Smooth muscle cell (in vitro differentiated cells): ENCODE measurements around the gene MTERF4. TPM values are rescaled to one million over a fixed set of nuclear protein-coding genes. Genes with fewer than 3 reads are reported as not detected.

Experiments
- DNase-seq: peaks from one replicate; lab custom pipeline; 2025; ENCODE audit not compliant: unreplicated experiment; lab: John Stamatoyannopoulos, UW
- H2AFZ ChIP-seq: fragments of 200-600 bp; sonication (generic); 2 replicates; pipeline ENCODE4 v1.6.0; 2016; ENCODE audit warnings: antibody characterized with exemption, low read depth, mild to moderate bottlenecking
- H3F3A ChIP-seq: fragments of 200-600 bp; sonication (generic); 2 replicates; pipeline ENCODE4 v1.6.0; 2017; ENCODE audit warnings: antibody characterized with exemption, low read depth
- H3K27ac ChIP-seq: fragments of 200-600 bp; sonication (generic); 2 replicates; pipeline ENCODE4 v1.5.1; 2016; ENCODE audit warnings: low read depth, mild to moderate bottlenecking
- H3K27me3 ChIP-seq: fragments of 200-600 bp; sonication (generic); 2 replicates; pipeline ENCODE4 v1.6.1; 2016; ENCODE audit warnings: low read depth, mild to moderate bottlenecking
- H3K36me3 ChIP-seq: fragments of 200-600 bp; sonication (generic); 2 replicates; pipeline ENCODE4 v1.5.1; 2016; ENCODE audit warnings: low read depth
- H3K4me1 ChIP-seq: fragments of 200-600 bp; sonication (generic); 2 replicates; pipeline ENCODE4 v1.5.1; 2016; ENCODE audit warnings: low read depth
- H3K4me2 ChIP-seq: fragments of 200-600 bp; sonication (generic); 2 replicates; pipeline ENCODE4 v1.6.0; 2016; ENCODE audit warnings: mild to moderate bottlenecking
- H3K4me3 ChIP-seq: fragments of 200-600 bp; sonication (generic); 2 replicates; pipeline ENCODE4 v1.5.1; 2016; ENCODE audit warnings: mild to moderate bottlenecking
- H3K79me2 ChIP-seq: fragments of 200-600 bp; sonication (generic); 2 replicates; pipeline ENCODE4 v1.6.0; 2016; ENCODE audit warnings: low read depth, mild to moderate bottlenecking
- H3K9ac ChIP-seq: fragments of 200-600 bp; sonication (generic); 2 replicates; pipeline ENCODE4 v1.6.0; 2016; ENCODE audit warnings: low read depth
- H3K9me3 ChIP-seq: fragments of 200-600 bp; sonication (generic); replicated peaks from 2 replicates; pipeline ENCODE4 v1.5.1; 2016; ENCODE audit warnings: low read depth
- H4K20me1 ChIP-seq: fragments of 200-600 bp; sonication (generic); 2 replicates; pipeline ENCODE4 v1.6.0; 2016; ENCODE audit warnings: low read depth
- WGBS: methylation state at CpG from one replicate; pipeline ENCODE4 v1.1.7; 2016; ENCODE audit warnings: low lambda C conversion rate; 5-methylcytosine and 5-hydroxymethylcytosine counted together
- polyA plus RNA-seq: library from polyadenylated mRNA; unstranded; fragments of >200 nt; fragmentation: Nextera tagmentation; extraction: Ambion mirVana; gene quantifications from 2 replicates; pipeline ENCODE4 v1.2.1, GENCODE V29; 2016
- total RNA-seq: library from RNA; depleted of rRNA; stranded (reverse); fragments of >200 nt; gene quantifications from 2 replicates; pipeline ENCODE4 v1.2.3, GENCODE V29; 2014
- TF ChIP-seq, protein P1 (sequence below): fragments of 200-600 bp; sonication (generic); IDR thresholded peaks from 2 replicates; pipeline ENCODE4 v1.5.1; 2017; ENCODE audit warnings: borderline replicate concordance, mild to moderate bottlenecking, antibody characterized with exemption; ENCODE audit not compliant: insufficient read depth, poor library complexity, severe bottlenecking

The MTERF4 gene
- total and polyA plus RNA-seq, 2 experiments from 2014 or later, result 13.7 to 27.3 TPM

DNA sequence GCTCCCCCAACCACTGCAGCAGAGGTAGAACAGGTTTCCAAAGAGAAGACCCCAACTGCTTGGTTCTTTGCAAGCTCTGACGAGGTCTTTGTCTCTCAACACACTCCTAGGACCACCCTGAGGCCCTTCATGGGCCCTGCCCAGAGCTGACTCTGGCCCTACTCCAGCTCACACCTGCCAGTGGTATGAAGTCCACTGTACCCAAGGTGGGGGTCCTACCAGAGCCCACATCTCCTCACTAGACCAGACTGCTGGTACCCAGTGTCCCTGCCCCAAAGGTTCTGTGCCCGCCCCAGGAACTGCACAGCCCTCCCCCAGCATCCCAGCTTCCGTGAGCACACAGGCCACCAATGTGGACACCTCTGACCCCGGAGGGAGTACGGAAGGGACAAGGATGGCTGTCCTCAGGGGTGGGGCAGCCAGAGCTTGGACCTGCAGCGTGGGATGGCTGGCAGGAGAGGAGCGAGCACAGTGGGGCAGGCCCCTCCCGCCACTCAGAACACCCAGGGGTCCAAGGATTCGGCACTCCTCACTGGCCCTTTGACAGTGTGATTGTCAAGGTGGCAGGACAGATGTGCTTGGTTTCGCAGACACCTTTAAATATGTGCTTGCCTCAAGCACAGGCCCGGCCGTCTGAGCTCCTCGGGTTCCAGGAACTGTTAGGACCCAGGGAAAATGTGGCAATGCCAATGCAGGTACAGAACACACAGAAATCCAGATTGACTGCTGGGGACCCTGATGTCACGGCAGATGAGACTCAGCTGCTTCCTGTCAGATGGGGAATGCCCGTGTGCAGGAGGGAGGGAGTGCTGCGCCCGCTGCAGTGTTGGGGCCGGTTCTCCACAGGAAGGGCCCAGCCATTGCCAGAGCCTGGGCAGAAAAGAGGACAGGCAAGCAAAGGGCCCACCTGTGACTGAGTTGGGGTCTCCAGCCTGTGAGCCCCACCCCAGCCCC lies 51.2 kb downstream of the MTERF4 start:
- Histone ChIP-seq H4K20me1 (peaks cover 8% of the 10 kb centered on the region), H3F3A (no peaks in the 10 kb centered on the region), H3K4me2 (no peak overlapping the region), H3K79me2 (no peaks in the 10 kb centered on the region), H3K27me3 (no peaks in the 10 kb centered on the region), H3K27ac (no peak overlapping the region), H3K9ac (no peak overlapping the region), H2AFZ (no peak overlapping the region), H3K36me3 (no peaks in the 10 kb centered on the region), H3K4me3 (no peak overlapping the region), H3K9me3 (no peaks in the 10 kb centered on the region), H3K4me1 (no peaks in the 10 kb centered on the region)
- DNase-seq, result no peak
- TF ChIP-seq, protein P1, sequence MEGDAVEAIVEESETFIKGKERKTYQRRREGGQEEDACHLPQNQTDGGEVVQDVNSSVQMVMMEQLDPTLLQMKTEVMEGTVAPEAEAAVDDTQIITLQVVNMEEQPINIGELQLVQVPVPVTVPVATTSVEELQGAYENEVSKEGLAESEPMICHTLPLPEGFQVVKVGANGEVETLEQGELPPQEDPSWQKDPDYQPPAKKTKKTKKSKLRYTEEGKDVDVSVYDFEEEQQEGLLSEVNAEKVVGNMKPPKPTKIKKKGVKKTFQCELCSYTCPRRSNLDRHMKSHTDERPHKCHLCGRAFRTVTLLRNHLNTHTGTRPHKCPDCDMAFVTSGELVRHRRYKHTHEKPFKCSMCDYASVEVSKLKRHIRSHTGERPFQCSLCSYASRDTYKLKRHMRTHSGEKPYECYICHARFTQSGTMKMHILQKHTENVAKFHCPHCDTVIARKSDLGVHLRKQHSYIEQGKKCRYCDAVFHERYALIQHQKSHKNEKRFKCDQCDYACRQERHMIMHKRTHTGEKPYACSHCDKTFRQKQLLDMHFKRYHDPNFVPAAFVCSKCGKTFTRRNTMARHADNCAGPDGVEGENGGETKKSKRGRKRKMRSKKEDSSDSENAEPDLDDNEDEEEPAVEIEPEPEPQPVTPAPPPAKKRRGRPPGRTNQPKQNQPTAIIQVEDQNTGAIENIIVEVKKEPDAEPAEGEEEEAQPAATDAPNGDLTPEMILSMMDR, result no peak
- WGBS, result 91% methylated on average over 18 of the region's 18 CpGs

DNA sequence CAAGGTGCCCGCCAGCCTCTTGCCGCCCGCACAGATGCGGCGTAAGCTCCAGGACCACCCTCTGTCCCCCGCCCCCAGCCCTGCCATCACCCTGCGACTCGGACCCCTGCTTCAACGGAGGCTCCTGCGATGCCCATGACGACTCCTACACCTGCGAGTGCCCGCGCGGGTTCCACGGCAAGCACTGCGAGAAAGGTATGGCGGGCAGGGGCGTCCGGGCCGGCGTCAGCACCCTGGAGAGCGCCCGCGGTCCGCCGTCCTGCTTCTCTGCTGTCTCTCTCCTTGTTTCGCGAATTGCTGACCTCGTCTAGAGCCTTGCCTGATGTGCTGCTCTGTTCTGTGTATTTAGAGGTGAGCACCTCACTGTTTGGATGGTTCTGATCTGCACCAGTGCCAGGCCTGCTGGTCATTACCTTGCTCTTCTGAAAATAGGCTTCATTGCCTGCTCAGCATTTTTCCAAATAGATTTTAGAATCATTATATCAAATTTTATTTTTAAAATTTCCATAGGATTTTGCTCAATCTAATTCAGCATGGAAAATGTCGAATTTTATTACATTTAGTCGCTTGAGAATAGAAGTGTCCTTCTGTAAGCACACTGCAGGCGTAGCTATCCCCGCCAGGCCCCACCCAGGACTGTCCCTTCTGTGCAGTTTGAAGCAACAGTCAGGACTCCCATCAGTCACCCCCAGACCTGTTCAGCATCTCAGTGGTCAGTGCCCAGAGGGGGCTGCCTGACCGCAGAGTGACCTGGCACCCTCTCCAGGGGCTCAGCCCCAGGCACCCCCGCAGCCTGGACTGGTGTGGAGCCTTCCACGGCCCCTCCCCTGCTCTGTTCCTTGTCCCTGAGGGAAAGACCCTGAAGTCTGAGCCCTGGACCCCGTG lies 52.1 kb downstream of the MTERF4 start:
- Histone ChIP-seq H3K27me3 (peaks cover 2% of the 10 kb centered on the region), H3K9me3 (no peaks in the 10 kb centered on the region), H3K36me3 (no peaks in the 10 kb centered on the region), H4K20me1 (peaks cover 8% of the 10 kb centered on the region), H3K27ac (no peak overlapping the region), H3K4me1 (no peaks in the 10 kb centered on the region), H3K4me3 (no peak overlapping the region), H3K9ac (no peak overlapping the region), H3K4me2 (no peak overlapping the region), H3F3A (no peaks in the 10 kb centered on the region), H2AFZ (no peak overlapping the region), H3K79me2 (no peaks in the 10 kb centered on the region)
- TF ChIP-seq, protein P1, result no peak
- 39% methylated on average over 37 of the region's 38 CpGs for WGBS
- no peak for DNase-seq

DNA sequence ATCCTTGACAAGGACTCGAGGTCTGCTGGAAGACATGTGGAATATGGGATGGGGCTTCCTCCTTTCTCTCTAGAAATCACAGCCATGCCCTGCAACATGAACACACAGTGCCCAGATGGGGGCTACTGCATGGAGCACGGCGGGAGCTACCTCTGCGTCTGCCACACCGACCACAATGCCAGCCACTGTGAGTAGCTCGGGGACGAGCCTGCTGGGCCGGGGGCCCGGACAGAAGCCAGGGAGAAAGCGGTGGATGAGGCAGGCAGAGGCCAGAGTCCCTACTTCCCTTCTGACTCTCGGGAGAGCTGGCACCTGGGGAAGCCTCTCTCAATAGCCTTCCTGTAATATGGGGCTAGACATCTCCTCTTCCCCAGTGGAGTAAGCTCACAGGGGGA lies 53.1 kb downstream of the MTERF4 start:
- H3K27me3 ChIP-seq, result peaks cover 13% of the 10 kb centered on the region
- DNase-seq, result no peak
- no peaks in the 10 kb centered on the region for H3K79me2 ChIP-seq
- no peak overlapping the region for H3K27ac ChIP-seq
- H3K36me3 ChIP-seq, result no peaks in the 10 kb centered on the region
- H3K4me3 ChIP-seq, result no peak overlapping the region
- TF ChIP-seq, protein P1, result no peak
- peaks cover 8% of the 10 kb centered on the region for H4K20me1 ChIP-seq
- no peaks in the 10 kb centered on the region for H3K9me3 ChIP-seq
- H3K4me1 ChIP-seq, result no peaks in the 10 kb centered on the region
- H2AFZ ChIP-seq, result no peak overlapping the region
- no peaks in the 10 kb centered on the region for H3F3A ChIP-seq
- no peak overlapping the region for H3K9ac ChIP-seq
- 86% methylated on average over 11 of the region's 11 CpGs for WGBS
- H3K4me2 ChIP-seq, result no peak overlapping the region
